GM12878 (cell line): ENCODE measurements around the gene NOP10.
"Not testable (repeated sequence)": the region's sequence is repeated elsewhere in the genome, so short reads cannot be mapped to it uniquely, and the experiment has no call there.

Source experiments
- CBFB ChIP-seq: IDR thresholded peaks from 2 replicates; pipeline ENCODE4 v1.6.1; 2016; ENCODE audit warnings: antibody characterized with exemption, low read depth
- CTCF ChIP-seq, 3 experiments: IDR thresholded peaks in 2 of 3; conservative IDR thresholded peaks in 1 of 3; 2 replicates each; pipeline ENCODE4 v1.5.1; 2011; ENCODE audit warnings: low read depth in 3 of 3, low read length in 3 of 3, mild to moderate bottlenecking in 3 of 3, control low read depth in 2 of 3, moderate library complexity in 2 of 3, inconsistent platforms in 1 of 3, mixed read lengths in 1 of 3; ENCODE audit not compliant: control insufficient read depth in 2 of 3, insufficient read depth in 1 of 3; ENCODE audit errors: extremely low read depth in 1 of 3
- FOXK2 ChIP-seq: fragments of 450-650 bp; IDR thresholded peaks from 2 replicates; pipeline ENCODE4 v1.6.1; 2017; ENCODE audit warnings: mild to moderate bottlenecking, moderate library complexity
- HDGF ChIP-seq: fragments of 450-650 bp; IDR thresholded peaks from 2 replicates; pipeline ENCODE4 v1.6.1; 2016; ENCODE audit warnings: antibody characterized with exemption
- JUND ChIP-seq: IDR thresholded peaks from 2 replicates; pipeline ENCODE4 v1.6.1; 2012; ENCODE audit warnings: low read depth, mild to moderate bottlenecking, low read length, improper control_type of control experiment, moderate library complexity
- NBN ChIP-seq: fragments of 450-650 bp; IDR thresholded peaks from 2 replicates; pipeline ENCODE4 v1.6.1; 2016
- POLR2A ChIP-seq: IDR thresholded peaks from 2 replicates; pipeline ENCODE4 v1.6.1; 2011; ENCODE audit warnings: low read depth, mild to moderate bottlenecking, low read length
- SMAD1 ChIP-seq: fragments of 450-650 bp; IDR thresholded peaks from 2 replicates; pipeline ENCODE4 v1.6.1; 2018; ENCODE audit warnings: mild to moderate bottlenecking, low read depth; ENCODE audit not compliant: partially characterized antibody
- SRF ChIP-seq, 2 experiments: IDR thresholded peaks; 2 replicates each; pipeline ENCODE4 v1.6.1; 2011; ENCODE audit warnings: low read depth in 2 of 2, low read length in 2 of 2, mild to moderate bottlenecking in 1 of 2, moderate library complexity in 1 of 2
- TCF12 ChIP-seq: IDR thresholded peaks from 2 replicates; pipeline ENCODE4 v1.6.1; 2011; ENCODE audit warnings: low read depth, mild to moderate bottlenecking, low read length
- ZBTB11 ChIP-seq: fragments of 450-650 bp; formaldehyde crosslinking; IDR thresholded peaks from 2 replicates; pipeline ENCODE4 v1.5.0; 2022; ENCODE audit warnings: mild to moderate bottlenecking, missing genetic modification characterization
- ZBTB40 ChIP-seq: fragments of 450-650 bp; IDR thresholded peaks from 2 replicates; pipeline ENCODE4 v1.6.1; 2016; ENCODE audit warnings: mild to moderate bottlenecking, moderate library complexity, borderline replicate concordance

GRCh38 chr15:34381829-34382521 is 39.0 kb upstream of the NOP10 start:
- not testable (repeated sequence) for TF ChIP-seq CTCF (IDR thresholded peaks at IDR 0.05 in 2 of 3, conservative IDR thresholded peaks at IDR 0.05 in 1 of 3; ENCODE audit: control insufficient read depth in 2 of 3, extremely low read depth in 1 of 3, insufficient read depth in 1 of 3, low read depth in 3 of 3, low read length in 3 of 3); CBFB; HDGF; POLR2A; SMAD1; NBN; FOXK2; TCF12; JUND; SRF (IDR thresholded peaks at IDR 0.05; ENCODE audit: low read depth in 2 of 2, low read length in 2 of 2); ZBTB40; ZBTB11 (CRISPR knock-in tag)
